GM21390 (cell line): ENCODE measurements around the gene ALKBH4.
"Not testable (repeated sequence)": the region's sequence is repeated elsewhere in the genome, so short reads cannot be mapped to it uniquely, and the experiment has no call there.

Experiments
- ATAC-seq: cut with Tn5 transposase; IDR thresholded peaks from one replicate; pipeline ENCODE4 v1.9.1; 2021; ENCODE audit not compliant: unreplicated experiment

The ALKBH4 gene

GRCh38 chr7:102464577-102465280 lies at the start of gene ALKBH4, which contains the start of gene LRWD1:
ALKBH4 (minus strand) TSS chr7:102464863; CDS start chr7:102464836, 27 bp downstream.
LRWD1 (plus strand) TSS chr7:102464984; CDS start chr7:102465081, 97 bp downstream.
- peak; percentile 87 for ATAC-seq

GRCh38 chr7:102512642-102513221 lies 48.1 kb upstream of the ALKBH4 start:
- ATAC-seq, result not testable (repeated sequence)

- peak; percentile 39 for ATAC-seq
Measured at GRCh38 chr7:102511860-102512522, 47.3 kb upstream of the ALKBH4 start.

- not testable (repeated sequence) for ATAC-seq
Measured at GRCh38 chr7:102510575-102510974, 45.9 kb upstream of the ALKBH4 start.

- not testable (repeated sequence) for ATAC-seq
Measured at GRCh38 chr7:102507410-102508088, 42.9 kb upstream of the ALKBH4 start.

- ATAC-seq, result not testable (repeated sequence)
Measured at GRCh38 chr7:102505298-102506185, 40.9 kb upstream of the ALKBH4 start.

GRCh38 chr7:102503141-102503540 lies 38.5 kb upstream of the ALKBH4 start:
- not testable (repeated sequence) for ATAC-seq

GRCh38 chr7:102498321-102498720 lies 33.7 kb upstream of the ALKBH4 start:
- ATAC-seq, result not testable (repeated sequence)

GRCh38 chr7:102497308-102497707 lies 32.6 kb upstream of the ALKBH4 start:
- ATAC-seq, result not testable (repeated sequence)

- not testable (repeated sequence) for ATAC-seq
Measured at GRCh38 chr7:102496861-102497260, 32.2 kb upstream of the ALKBH4 start.

- peak; percentile 71 for ATAC-seq
Measured at GRCh38 chr7:102494473-102495149, 29.9 kb upstream of the ALKBH4 start.

GRCh38 chr7:102494026-102494425 lies 29.4 kb upstream of the ALKBH4 start:
- ATAC-seq, result peak; percentile 6

- ATAC-seq, result peak; percentile 40
Measured at GRCh38 chr7:102493220-102493935, 28.7 kb upstream of the ALKBH4 start.

- peak; percentile 44 for ATAC-seq
Measured at GRCh38 chr7:102490529-102491075, 25.9 kb upstream of the ALKBH4 start.

GRCh38 chr7:102484317-102484716 lies 19.7 kb upstream of the ALKBH4 start:
- not testable (repeated sequence) for ATAC-seq

- ATAC-seq, result not testable (repeated sequence)
Measured at GRCh38 chr7:102481962-102482361, 17.3 kb upstream of the ALKBH4 start.

GRCh38 chr7:102479982-102480637 lies 15.4 kb upstream of the ALKBH4 start:
- ATAC-seq, result not testable (repeated sequence)

- ATAC-seq, result peak; percentile 32
Measured at GRCh38 chr7:102479209-102479584, 14.5 kb upstream of the ALKBH4 start.
